Measurements from ENCODE around the gene UNK. TPM values are rescaled to one million over a fixed set of nuclear protein-coding genes. Genes with fewer than 3 reads are reported as not detected.

The UNK gene
- 12.9 and 21.5 TPM in 2 replicates for total RNA-seq

GRCh38 chr17:75784473-75785015 lies at the start of gene UNK:
Gene UNK (plus strand): TSS chr17:75784806. CDS start chr17:75784881, 75 bp downstream.

GRCh38 chr17:75764711-75765421 lies 19.7 kb upstream of the UNK start, which contains the start of gene GALK1:
Gene GALK1 (minus strand): TSS chr17:75765192. CDS start chr17:75765136, 56 bp downstream.

GRCh38 chr17:75843577-75844529 lies 59.2 kb downstream of the UNK start, which contains the start of gene UNC13D:
Gene UNC13D (minus strand): TSS chr17:75844404. CDS start chr17:75844337, 67 bp downstream.

GRCh38 chr17:75855310-75856061 lies 70.9 kb downstream of the UNK start, which contains the start of gene WBP2:
Gene WBP2 (minus strand): TSS chr17:75855335. CDS start chr17:75855297, 38 bp downstream.

Other genes with a start within 250 kb of the UNK start
- 1.2 and 6.9 TPM in 2 replicates for gene MYO15B, start 197.0 kb upstream of the UNK start, total RNA-seq
- not detected in 2 replicates for gene SMIM5, start 151.4 kb upstream of the UNK start, total RNA-seq
- gene RECQL5, start 117.7 kb upstream of the UNK start, total RNA-seq, result 13.2 and 17.3 TPM in 2 replicates
- gene SAP30BP, start 117.5 kb upstream of the UNK start, total RNA-seq, result 50.4 and 65.7 TPM in 2 replicates
- gene ITGB4, start 63.3 kb upstream of the UNK start, total RNA-seq, result 1,334 and 1,928 TPM in 2 replicates
- 11.1 TPM in 2 replicates for gene GALK1, start 19.6 kb upstream of the UNK start, total RNA-seq
- 0.87 and 1.2 TPM in 2 replicates for gene UNC13D, start 59.6 kb downstream of the UNK start, total RNA-seq
- gene WBP2, start 70.5 kb downstream of the UNK start, total RNA-seq, result 43.7 and 62.4 TPM in 2 replicates
- 40.9 and 68.3 TPM in 2 replicates for gene TRIM47, start 93.8 kb downstream of the UNK start, total RNA-seq
- gene TRIM65, start 112.1 kb downstream of the UNK start, total RNA-seq, result 14.9 and 17.5 TPM in 2 replicates
- 29.7 and 35.8 TPM in 2 replicates for gene MRPL38, start 120.1 kb downstream of the UNK start, total RNA-seq
- 10.8 and 12.0 TPM in 2 replicates for gene FBF1, start 156.2 kb downstream of the UNK start, total RNA-seq
- gene ACOX1, start 194.4 kb downstream of the UNK start, total RNA-seq, result 17.2 and 20.6 TPM in 2 replicates
- gene TEN1, start 194.4 kb downstream of the UNK start, total RNA-seq, result 13.4 and 17.1 TPM in 2 replicates
- 0.16 and 1.3 TPM in 2 replicates for gene CDK3, start 216.0 kb downstream of the UNK start, total RNA-seq
- 14.2 and 19.4 TPM in 2 replicates for gene EVPL, start 242.5 kb downstream of the UNK start, total RNA-seq